Thyroid gland (tissue), 4 donors: ENCODE results near the gene DAB2IP.

Source experiments
- POLR2A ChIP-seq, 2 donors: fragments of 450-650 bp; IDR thresholded peaks; one replicate each; pipeline ENCODE4 v1.6.1; 2017; ENCODE audit warnings: antibody characterized with exemption in 2 of 2, mild to moderate bottlenecking in 2 of 2, moderate library complexity in 1 of 2
- TF ChIP-seq, protein P1 (sequence below), 6 experiments: fragments of 200-600 bp in 3 of 6; fragments of 450-650 bp in 3 of 6; sonication (generic) in 3 of 6; IDR thresholded peaks; one replicate each; pipeline ENCODE4 v1.5.1; 2016 to 2019; ENCODE audit warnings: antibody characterized with exemption in 6 of 6, mild to moderate bottlenecking in 2 of 6, inconsistent platforms in 1 of 6, moderate library complexity in 1 of 6

- TF ChIP-seq, protein P1, sequence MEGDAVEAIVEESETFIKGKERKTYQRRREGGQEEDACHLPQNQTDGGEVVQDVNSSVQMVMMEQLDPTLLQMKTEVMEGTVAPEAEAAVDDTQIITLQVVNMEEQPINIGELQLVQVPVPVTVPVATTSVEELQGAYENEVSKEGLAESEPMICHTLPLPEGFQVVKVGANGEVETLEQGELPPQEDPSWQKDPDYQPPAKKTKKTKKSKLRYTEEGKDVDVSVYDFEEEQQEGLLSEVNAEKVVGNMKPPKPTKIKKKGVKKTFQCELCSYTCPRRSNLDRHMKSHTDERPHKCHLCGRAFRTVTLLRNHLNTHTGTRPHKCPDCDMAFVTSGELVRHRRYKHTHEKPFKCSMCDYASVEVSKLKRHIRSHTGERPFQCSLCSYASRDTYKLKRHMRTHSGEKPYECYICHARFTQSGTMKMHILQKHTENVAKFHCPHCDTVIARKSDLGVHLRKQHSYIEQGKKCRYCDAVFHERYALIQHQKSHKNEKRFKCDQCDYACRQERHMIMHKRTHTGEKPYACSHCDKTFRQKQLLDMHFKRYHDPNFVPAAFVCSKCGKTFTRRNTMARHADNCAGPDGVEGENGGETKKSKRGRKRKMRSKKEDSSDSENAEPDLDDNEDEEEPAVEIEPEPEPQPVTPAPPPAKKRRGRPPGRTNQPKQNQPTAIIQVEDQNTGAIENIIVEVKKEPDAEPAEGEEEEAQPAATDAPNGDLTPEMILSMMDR (IDR thresholded peaks at IDR 0.05), result no peak
- no peak for TF ChIP-seq POLR2A (IDR thresholded peaks at IDR 0.05)
These were observed 3.2 kb downstream of the DAB2IP start for GRCh38 chr9:121654499-121655140.
